Astrocyte (in vitro differentiated cells and primary cell): ENCODE results near the gene NSMF. TPM values are rescaled to one million over a fixed set of nuclear protein-coding genes. Genes with fewer than 3 reads are reported as not detected.

Source experiments
- DNase-seq: peaks from one replicate; pipeline ENCODE4 v3.0.0-alpha.2; 2010; ENCODE audit warnings: low read depth
- FAIRE-seq: peaks from 2 replicates; lab custom pipeline; 2011; peaks lifted over from hg19 to GRCh38; lab: Jason Lieb, UNC
- H2AFZ ChIP-seq: 2 replicates; pipeline ENCODE4 v1.6.0; 2012; ENCODE audit warnings: low read depth, low read length, inconsistent platforms
- H3K27ac ChIP-seq: 2 replicates; pipeline ENCODE4 v1.5.1; 2011; ENCODE audit warnings: low read depth, low read length, inconsistent platforms
- H3K27me3 ChIP-seq: 2 replicates; pipeline ENCODE4 v1.6.0; 2011; ENCODE audit warnings: low read length, inconsistent platforms; ENCODE audit not compliant: insufficient read depth
- H3K36me3 ChIP-seq: 2 replicates; pipeline ENCODE4 v1.5.1; 2011; ENCODE audit warnings: low read length, inconsistent platforms; ENCODE audit not compliant: insufficient read depth
- H3K4me1 ChIP-seq: 2 replicates; pipeline ENCODE4 v1.5.1; 2011; ENCODE audit warnings: low read length, inconsistent platforms; ENCODE audit not compliant: insufficient read depth
- H3K4me2 ChIP-seq: 2 replicates; pipeline ENCODE4 v1.6.0; 2012; ENCODE audit warnings: low read length, inconsistent platforms
- H3K4me3 ChIP-seq: 2 replicates; pipeline ENCODE4 v1.5.1; 2011; ENCODE audit warnings: low read depth, mild to moderate bottlenecking, low read length, inconsistent platforms; ENCODE audit not compliant: insufficient read depth
- H3K79me2 ChIP-seq: 2 replicates; pipeline ENCODE4 v1.6.0; 2012; ENCODE audit warnings: mild to moderate bottlenecking, low read length, inconsistent platforms; ENCODE audit not compliant: insufficient read depth
- H3K9ac ChIP-seq: 2 replicates; pipeline ENCODE4 v1.6.0; 2012; ENCODE audit warnings: mild to moderate bottlenecking, low read length, inconsistent platforms
- H3K9me3 ChIP-seq: 2 replicates; pipeline ENCODE4 v1.5.1; 2012; ENCODE audit warnings: low read depth, mild to moderate bottlenecking, low read length, inconsistent platforms; ENCODE audit not compliant: insufficient read depth
- H4K20me1 ChIP-seq: 2 replicates; pipeline ENCODE4 v1.6.0; 2012; ENCODE audit warnings: low read length, inconsistent platforms; ENCODE audit not compliant: insufficient read depth
- H3K27ac Mint-ChIP-seq: one replicate; pipeline ENCODE4 v1.8.0; 2021; ENCODE audit warnings: mild to moderate bottlenecking, mixed read lengths; ENCODE audit not compliant: unreplicated experiment
- H3K27me3 Mint-ChIP-seq: one replicate; pipeline ENCODE4 v1.8.0; 2021; ENCODE audit warnings: low read depth, mixed read lengths; ENCODE audit not compliant: unreplicated experiment
- H3K36me3 Mint-ChIP-seq: one replicate; pipeline ENCODE4 v1.8.0; 2021; ENCODE audit warnings: low read depth, mixed read lengths; ENCODE audit not compliant: unreplicated experiment
- H3K4me1 Mint-ChIP-seq: one replicate; pipeline ENCODE4 v1.8.0; 2021; ENCODE audit warnings: low read depth, mixed read lengths; ENCODE audit not compliant: unreplicated experiment
- H3K4me3 Mint-ChIP-seq: one replicate; pipeline ENCODE4 v1.8.0; 2021; ENCODE audit warnings: mild to moderate bottlenecking, moderate library complexity, mixed read lengths; ENCODE audit not compliant: unreplicated experiment
- H3K9me3 Mint-ChIP-seq: one replicate; pipeline ENCODE4 v1.8.0; 2021; ENCODE audit warnings: mild to moderate bottlenecking, mixed read lengths; ENCODE audit not compliant: unreplicated experiment
- CTCF ChIP-seq: IDR thresholded peaks from 2 replicates; pipeline ENCODE4 v1.5.1; 2011; ENCODE audit warnings: low read depth, mild to moderate bottlenecking, inconsistent platforms, low read length, moderate library complexity; ENCODE audit not compliant: insufficient read depth
- EZH2 ChIP-seq: IDR thresholded peaks from 2 replicates; pipeline ENCODE4 v1.6.1; 2012; ENCODE audit warnings: mild to moderate bottlenecking, low read length, inconsistent platforms; ENCODE audit not compliant: insufficient read depth
- total RNA-seq: library from RNA; stranded (reverse); gene quantifications from 2 replicates; pipeline ENCODE4 v1.2.1, GENCODE V29; 2021

NSMF gene
- total RNA-seq, 1 donor from 2014 or later = 50.5 TPM

- H3K36me3 Mint-ChIP-seq = no peaks in the 10 kb centered on the region
- no peaks in the 10 kb centered on the region for H3K9me3 Mint-ChIP-seq
- H3K27me3 Mint-ChIP-seq = peaks cover 14% of the 10 kb centered on the region
- Histone ChIP-seq H3K4me1 (peaks cover 10% of the 10 kb centered on the region), H4K20me1 (no peaks in the 10 kb centered on the region), H3K27me3 (no peaks in the 10 kb centered on the region), H3K79me2 (no peaks in the 10 kb centered on the region), H3K9me3 (no peaks in the 10 kb centered on the region), H2AFZ (no peak overlapping the region), H3K27ac (no peak overlapping the region), H3K36me3 (no peaks in the 10 kb centered on the region), H3K4me3 (no peak overlapping the region), H3K9ac (no peak overlapping the region), H3K4me2 (no peak overlapping the region)
- H3K4me3 Mint-ChIP-seq = no peak overlapping the region
- DNase-seq (no peak), FAIRE-seq (no peak)
- H3K4me1 Mint-ChIP-seq = peaks cover 7% of the 10 kb centered on the region
- no peak for TF ChIP-seq EZH2
- no peak for TF ChIP-seq CTCF
- H3K27ac Mint-ChIP-seq = no peak overlapping the region
Measured at GRCh38 chr9:137486141-137486490, 27.0 kb upstream of the NSMF start.

GRCh38 chr9:137485343-137486140 is 26.4 kb upstream of the NSMF start:
- Mint-ChIP-seq H3K9me3 (no peaks in the 10 kb centered on the region), H3K36me3 (no peaks in the 10 kb centered on the region), H3K27ac (no peak overlapping the region), H3K4me3 (no peak overlapping the region), H3K4me1 (peaks cover 7% of the 10 kb centered on the region), H3K27me3 (peaks cover 12% of the 10 kb centered on the region)
- no peaks in the 10 kb centered on the region for H3K27me3 ChIP-seq
- H3K4me1 ChIP-seq = peaks cover 10% of the 10 kb centered on the region
- H3K9me3 ChIP-seq = no peaks in the 10 kb centered on the region
- no peak overlapping the region for H3K27ac ChIP-seq
- no peaks in the 10 kb centered on the region for H3K36me3 ChIP-seq
- H3K4me2 ChIP-seq = no peak overlapping the region
- H3K4me3 ChIP-seq = no peak overlapping the region
- no peaks in the 10 kb centered on the region for H4K20me1 ChIP-seq
- no peaks in the 10 kb centered on the region for H3K79me2 ChIP-seq
- TF ChIP-seq EZH2 = no peak
- no peak for TF ChIP-seq CTCF
- no peak for FAIRE-seq
- H2AFZ ChIP-seq = no peak overlapping the region
- H3K9ac ChIP-seq = no peak overlapping the region
- no peak for DNase-seq
